Lung (tissue), 12 donors: ENCODE measurements around the gene ALK. TPM values are rescaled to one million over a fixed set of nuclear protein-coding genes. Genes with fewer than 3 reads are reported as not detected.

Experiments used
- ATAC-seq: fragments of 200-7000 bp; cut with Tn5 transposase; one replicate; pipeline ENCODE4 v1.9.1; 2020; ENCODE audit warnings: moderate number of reproducible peaks; ENCODE audit not compliant: insufficient read depth, low FRiP score
- DNase-seq, 3 donors: peaks; one replicate each; pipeline ENCODE4 v3.0.0-alpha.2; 2013 to 2017
- H3K27ac ChIP-seq, 2 donors: one replicate each; pipeline ENCODE4 v1.5.1; 2013; ENCODE audit warnings: mild to moderate bottlenecking in 2 of 2, moderate library complexity in 2 of 2, control low read depth in 1 of 2, inconsistent platforms in 1 of 2, low read depth in 1 of 2, low read length in 1 of 2
- H3K27me3 ChIP-seq, 3 donors: one replicate each; pipeline ENCODE4 v1.5.1; 2013; ENCODE audit warnings: low read length in 2 of 3; ENCODE audit not compliant: control insufficient read depth in 3 of 3, insufficient read depth in 3 of 3
- H3K36me3 ChIP-seq, 4 donors: one replicate each; pipeline ENCODE4 v1.5.1; 2013; ENCODE audit warnings: low read length in 4 of 4, mild to moderate bottlenecking in 1 of 4, moderate library complexity in 1 of 4; ENCODE audit not compliant: control insufficient read depth in 4 of 4, insufficient read depth in 4 of 4
- H3K4me1 ChIP-seq, 5 donors: one replicate each; pipeline ENCODE4 v1.5.1; 2013; ENCODE audit warnings: low read length in 5 of 5, mild to moderate bottlenecking in 2 of 5, moderate library complexity in 1 of 5; ENCODE audit not compliant: control insufficient read depth in 5 of 5, insufficient read depth in 5 of 5
- H3K4me3 ChIP-seq: one replicate; pipeline ENCODE4 v1.5.1; 2013; ENCODE audit warnings: mild to moderate bottlenecking, control low read depth, moderate library complexity
- H3K9ac ChIP-seq, 2 donors: one replicate each; pipeline ENCODE4 v1.5.1; 2013; ENCODE audit warnings: low read length in 2 of 2, control low read depth in 1 of 2; ENCODE audit not compliant: insufficient read depth in 1 of 2
- H3K9me3 ChIP-seq, 4 donors: one replicate each; pipeline ENCODE4 v1.5.1; 2013; ENCODE audit warnings: low read length in 3 of 4, mild to moderate bottlenecking in 1 of 4, moderate library complexity in 1 of 4; ENCODE audit not compliant: control insufficient read depth in 4 of 4, insufficient read depth in 3 of 4
- CTCF ChIP-seq: IDR thresholded peaks from 2 replicates; pipeline ENCODE4 v1.5.1; 2012; ENCODE audit warnings: mild to moderate bottlenecking; ENCODE audit errors: control extremely low read depth, extremely low read depth
- WGBS, 2 donors: extraction: QIAGEN DNeasy Blood & Tissue Kit; methylation state at CpG; one replicate each; pipeline ENCODE4 v1.1.7; 2013; 5-methylcytosine and 5-hydroxymethylcytosine counted together
- polyA plus RNA-seq, 2 donors: library from polyadenylated mRNA; stranded (reverse); fragments of 200-250 nt; gene quantifications; one replicate each; pipeline ENCODE4 v1.2.1, GENCODE V29; 2013
- total RNA-seq, 2 donors: library from RNA; depleted of rRNA in 1 of 2; stranded (reverse); fragments of >200 nt in 1 of 2; gene quantifications; one replicate each; pipeline ENCODE4 v1.2.1, GENCODE V29; 2014 to 2021
- donor health status: control.
- donor health status: control.
- donor health status: Bipolar disorder and iron deficiency.
- donor health status: healthy.
- donor health status: DM: yes; HTN: yes; CAD: no.

Gene ALK
- total and polyA plus RNA-seq, 4 donors, result 0.09 to 0.25 (median 0.10) TPM; not detected in 1

GRCh38 chr2:29517413-29517812, 404.0 kb downstream of the ALK start:
- no peaks in the 10 kb centered on the region for H3K27me3 ChIP-seq
- H3K9ac ChIP-seq, result no peak overlapping the region
- DNase-seq (no peak), ATAC-seq (no peak)
- H3K4me1 ChIP-seq, result peaks cover 0 to 1% (median 0%) of the 10 kb centered on the region in 5 donors
- H3K9me3 ChIP-seq, result no peaks in the 10 kb centered on the region
- H3K36me3 ChIP-seq, result no peaks in the 10 kb centered on the region
- 78 to 90% methylated on average over 2 of the region's 2 CpGs for WGBS, 2 donors
- no peak for TF ChIP-seq CTCF
- H3K4me3 ChIP-seq, result no peak overlapping the region
- H3K27ac ChIP-seq, result no peak overlapping the region

- no peak for ATAC-seq
- Histone ChIP-seq H3K4me3 (no peak overlapping the region), H3K27me3 (no peaks in the 10 kb centered on the region), H3K27ac (no peak overlapping the region), H3K4me1 (peaks cover 0 to 1% (median 0%) of the 10 kb centered on the region in 5 donors), H3K36me3 (no peaks in the 10 kb centered on the region), H3K9me3 (no peaks in the 10 kb centered on the region), H3K9ac (no peak overlapping the region)
- 73 to 78% methylated on average over 2 of the region's 2 CpGs for WGBS, 2 donors
- no peak for TF ChIP-seq CTCF
- no peak for DNase-seq
Observed at GRCh38 chr2:29516767-29517166, 404.6 kb downstream of the ALK start.

GRCh38 chr2:29509878-29510277, 411.5 kb downstream of the ALK start:
- H3K36me3 ChIP-seq, result no peaks in the 10 kb centered on the region
- WGBS, 2 donors, result 70 to 73% methylated on average over 1 of the region's 1 CpG
- H3K9me3 ChIP-seq, result peaks cover 0 to 2% (median 0%) of the 10 kb centered on the region in 4 donors
- ATAC-seq, result no peak
- H3K27me3 ChIP-seq, result no peaks in the 10 kb centered on the region
- no peak overlapping the region for H3K27ac ChIP-seq
- no peak for TF ChIP-seq CTCF
- no peak overlapping the region for H3K4me3 ChIP-seq
- H3K4me1 ChIP-seq, result no peaks in the 10 kb centered on the region
- H3K9ac ChIP-seq, result no peak overlapping the region
- no peak for DNase-seq

GRCh38 chr2:29509397-29509796, 412.0 kb downstream of the ALK start:
- H3K36me3 ChIP-seq, result no peaks in the 10 kb centered on the region
- no peaks in the 10 kb centered on the region for H3K4me1 ChIP-seq
- no peak overlapping the region for H3K4me3 ChIP-seq
- no peaks in the 10 kb centered on the region for H3K27me3 ChIP-seq
- H3K9ac ChIP-seq, result no peak overlapping the region
- H3K27ac ChIP-seq, result no peak overlapping the region
- no peak for TF ChIP-seq CTCF
- 100% methylated on average over 1 of the region's 1 CpG for WGBS, 2 donors
- no peak for ATAC-seq
- peaks cover 0 to 2% (median 0%) of the 10 kb centered on the region in 4 donors for H3K9me3 ChIP-seq
- DNase-seq, result no peak
